ENCODE measurements around the gene MRPL39.

MRPL39 gene

GRCh38 chr21:25614441-25614840 lies 7.2 kb upstream of the MRPL39 start:
- DNase-seq (ENCODE audit: low read depth), result no peak

DNA sequence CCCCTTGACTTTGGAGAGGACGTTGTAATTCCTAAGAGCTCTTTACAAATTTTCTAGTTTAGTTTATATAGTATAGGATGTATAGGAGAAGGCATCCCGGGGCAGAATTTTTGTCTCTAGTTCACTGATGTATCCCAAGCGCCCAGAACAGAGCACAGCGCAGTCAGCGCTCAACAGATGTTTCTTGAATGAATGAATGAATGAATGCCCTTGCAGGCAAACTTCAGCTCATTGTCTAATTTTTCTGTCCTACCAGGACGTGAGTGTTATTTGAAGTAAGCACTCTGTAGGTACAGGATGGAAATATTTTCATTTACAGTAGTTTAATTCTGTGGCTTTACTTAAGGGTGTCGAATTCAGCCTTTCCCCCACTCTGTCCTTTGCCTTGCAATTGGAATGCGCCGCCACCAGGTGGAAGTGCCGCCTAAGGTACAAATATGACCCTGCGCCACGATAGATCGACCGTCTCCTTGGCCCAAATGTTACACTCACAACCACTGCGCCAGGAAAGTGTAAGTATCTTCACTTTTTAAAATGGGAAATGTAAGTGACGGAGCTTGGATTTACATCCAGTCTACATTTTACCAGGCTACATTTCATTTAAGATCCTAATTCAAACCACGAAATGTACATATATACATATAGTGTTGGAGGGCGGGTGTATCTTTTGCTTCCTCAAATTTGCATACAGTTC lies 910 bp upstream of the MRPL39 start:
- DNase-seq (ENCODE audit: low read depth), result peak; percentile 75

- DNase-seq (ENCODE audit: low read depth), result no peak
Observed at GRCh38 chr21:25589887-25590286, 17.4 kb downstream of the MRPL39 start.

DNA sequence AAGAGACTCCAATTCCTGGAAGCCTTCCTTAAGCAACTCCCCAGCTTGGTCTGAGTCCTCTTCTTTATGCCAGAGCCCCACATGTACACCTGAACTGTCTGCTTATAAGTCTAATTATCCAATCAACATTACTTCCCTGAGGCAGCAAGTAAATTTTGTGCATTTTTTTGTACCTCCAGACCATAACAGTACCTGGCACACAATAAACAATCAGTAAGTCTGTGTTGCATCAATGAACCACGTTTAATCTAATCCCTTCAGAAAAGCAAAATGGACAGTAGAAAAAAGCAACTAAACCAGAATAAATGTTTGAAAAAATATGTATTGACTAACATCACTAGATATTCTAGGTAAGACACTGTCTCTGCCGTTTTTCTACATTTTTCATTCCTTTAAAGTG lies 20.5 kb downstream of the MRPL39 start:
- DNase-seq (ENCODE audit: low read depth), result no peak

GRCh38 chr21:25586326-25586725 lies 21.0 kb downstream of the MRPL39 start:
- DNase-seq (ENCODE audit: low read depth), result no peak

- DNase-seq (ENCODE audit: low read depth), result no peak
Observed at GRCh38 chr21:25584833-25585676, 22.2 kb downstream of the MRPL39 start.

DNA sequence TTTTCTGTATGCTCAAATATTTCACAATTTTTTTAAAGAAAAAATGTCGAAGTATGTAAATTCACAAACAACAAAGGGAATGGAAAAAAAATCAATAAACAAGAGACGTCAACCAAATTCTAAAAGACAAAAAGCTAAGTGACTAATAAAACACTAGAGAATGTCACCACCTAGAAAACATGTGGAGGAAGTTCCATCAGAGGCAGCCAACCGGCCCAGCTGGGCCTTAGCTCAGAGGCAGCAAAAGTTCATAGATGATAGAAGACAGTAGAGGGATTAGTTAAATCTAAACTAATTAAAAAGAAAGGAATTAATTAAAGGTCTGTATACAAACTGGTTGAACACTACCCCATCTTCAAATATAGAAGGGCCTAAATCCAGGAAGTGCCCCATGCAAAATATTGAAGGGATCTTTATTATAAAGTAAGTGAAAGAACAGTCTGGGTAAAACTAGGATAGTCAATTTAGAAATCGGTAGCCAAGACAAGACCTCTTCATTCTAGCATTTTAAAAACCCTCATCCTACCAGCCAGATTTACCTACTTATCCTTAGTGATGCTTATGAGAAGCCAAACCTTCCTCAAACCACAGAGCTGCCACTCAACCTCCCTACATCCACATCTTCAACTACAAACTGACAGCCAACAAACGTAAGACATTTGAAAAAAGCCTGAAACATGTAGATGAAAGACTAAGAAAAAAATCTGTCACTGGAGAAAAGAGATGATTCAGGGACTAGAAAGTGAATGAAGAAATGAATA lies 23.7 kb downstream of the MRPL39 start:
- no peak for DNase-seq (ENCODE audit: low read depth)

- no peak for DNase-seq (ENCODE audit: low read depth)
Observed at GRCh38 chr21:25582888-25583287, 24.4 kb downstream of the MRPL39 start.

GRCh38 chr21:25582164-25582790 lies 25.0 kb downstream of the MRPL39 start:
- no peak for DNase-seq (ENCODE audit: low read depth)

GRCh38 chr21:25581582-25581981 lies 25.7 kb downstream of the MRPL39 start:
- no peak for DNase-seq (ENCODE audit: low read depth)

DNA sequence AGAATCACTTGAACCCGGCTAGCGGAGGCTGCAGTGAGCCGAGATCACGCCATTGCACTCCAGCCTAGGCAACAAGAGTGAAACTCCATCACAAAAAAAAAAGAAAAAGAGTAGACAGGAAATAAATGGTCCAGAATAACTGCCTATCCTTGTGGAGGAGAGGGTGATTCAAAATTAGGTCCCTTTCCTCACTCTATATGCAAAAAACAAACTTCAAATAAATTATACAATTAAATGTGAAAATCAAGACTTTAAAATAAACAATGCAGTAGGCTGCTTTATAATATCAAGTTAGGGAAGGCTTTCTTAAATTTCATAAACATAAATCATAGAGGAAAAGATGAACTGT lies 26.4 kb downstream of the MRPL39 start:
- DNase-seq (ENCODE audit: low read depth), result no peak

DNA sequence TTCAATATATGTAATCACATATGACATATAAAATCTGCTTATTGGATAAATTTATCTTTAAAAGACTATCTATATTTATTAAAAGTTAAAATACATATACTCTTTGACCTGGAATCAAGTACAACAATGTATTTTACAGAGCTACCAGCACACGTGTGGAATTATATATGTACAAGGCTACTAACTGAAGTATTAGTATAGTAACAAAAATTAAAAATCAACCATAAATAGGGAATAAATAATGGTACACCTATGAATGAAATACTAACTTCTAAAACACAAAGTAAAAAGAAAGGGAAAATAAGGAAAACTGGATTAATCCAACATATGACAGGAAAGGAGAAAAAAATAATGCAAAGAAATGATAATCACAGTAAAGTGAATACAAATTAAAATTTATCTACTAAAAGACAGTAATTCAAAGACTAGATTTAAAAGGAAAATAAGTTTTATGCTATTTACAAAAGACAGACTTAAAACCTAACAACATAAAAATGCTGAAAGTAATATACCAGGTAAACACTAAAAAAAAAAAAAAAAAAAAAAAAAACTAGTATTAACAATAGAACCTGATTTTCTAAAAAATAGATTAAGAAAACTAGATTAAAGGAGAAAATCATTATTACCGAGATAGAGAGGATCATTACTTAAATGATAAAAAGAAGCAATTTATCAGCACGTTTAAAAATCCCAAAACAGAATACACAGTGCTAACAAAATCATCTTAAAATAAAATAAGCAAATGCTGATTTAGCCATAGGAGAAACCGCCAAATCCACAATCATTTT lies 27.9 kb downstream of the MRPL39 start:
- DNase-seq (ENCODE audit: low read depth), result no peak

- DNase-seq (ENCODE audit: low read depth), result peak; percentile 36
Observed at GRCh38 chr21:25578056-25578961, 29.0 kb downstream of the MRPL39 start.

DNA sequence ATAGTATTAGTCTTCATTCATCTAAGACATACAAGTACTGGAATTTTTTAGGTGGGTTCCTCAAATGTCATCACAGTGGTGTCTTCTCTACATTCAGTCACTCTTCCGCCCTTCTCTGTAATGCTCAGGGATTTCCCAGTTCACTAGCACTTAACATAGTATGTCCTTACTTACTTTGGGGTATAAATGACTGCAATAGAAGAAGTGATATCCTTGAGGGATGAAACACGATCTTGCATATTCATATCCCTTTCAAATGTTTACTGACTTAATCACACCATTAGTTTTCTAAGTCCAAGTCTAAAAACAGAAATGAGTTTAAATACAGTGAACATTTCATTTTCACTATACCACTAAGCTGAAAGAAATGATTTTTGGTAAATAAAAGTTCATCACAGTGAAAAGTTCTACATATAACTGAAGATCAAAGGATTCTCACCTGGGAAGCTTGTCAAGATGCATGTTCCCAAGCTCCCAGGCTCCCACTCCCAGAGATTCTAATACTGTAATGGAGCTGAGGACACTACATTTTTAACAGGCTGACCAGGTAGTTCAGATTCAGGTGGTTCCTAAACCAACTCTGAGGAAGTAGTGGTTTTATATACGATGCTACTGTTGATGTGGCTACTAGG lies 29.7 kb downstream of the MRPL39 start:
- DNase-seq (ENCODE audit: low read depth), result no peak

DNA sequence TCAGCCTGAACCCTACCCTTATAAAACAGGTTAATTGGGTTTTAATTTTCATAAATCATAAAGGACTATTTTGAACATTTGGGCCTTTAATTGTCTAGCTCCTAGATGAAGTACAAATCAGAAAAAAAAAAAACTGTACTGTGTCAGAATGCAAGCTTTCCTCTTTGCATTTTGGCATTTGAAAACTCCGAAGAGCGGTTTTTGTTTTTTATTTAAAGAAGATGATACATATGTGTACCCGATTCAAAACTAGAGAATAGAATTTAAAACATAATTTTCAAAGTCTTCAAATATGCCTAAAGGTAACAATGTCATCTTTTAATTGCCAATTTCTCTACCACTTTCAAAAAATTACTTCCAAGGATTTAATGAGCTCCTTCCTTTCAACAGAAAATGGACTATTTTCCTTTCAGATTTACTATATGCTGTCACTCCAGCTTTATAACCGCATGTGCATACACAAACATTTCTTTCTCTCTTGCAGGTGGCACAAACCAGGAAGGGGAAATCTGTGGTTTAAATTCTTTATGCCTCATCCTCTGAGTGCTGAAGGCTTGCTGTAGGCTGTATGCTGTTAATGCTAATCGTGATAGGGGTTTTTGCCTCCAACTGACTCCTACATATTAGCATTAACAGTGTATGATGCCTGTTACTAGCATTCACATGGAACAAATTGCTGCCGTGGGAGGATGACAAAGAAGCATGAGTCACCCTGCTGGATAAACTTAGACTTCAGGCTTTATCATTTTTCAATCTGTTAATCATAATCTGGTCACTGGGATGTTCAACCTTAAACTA lies 33.7 kb downstream of the MRPL39 start:
- DNase-seq (ENCODE audit: low read depth), result peak; percentile 94

DNA sequence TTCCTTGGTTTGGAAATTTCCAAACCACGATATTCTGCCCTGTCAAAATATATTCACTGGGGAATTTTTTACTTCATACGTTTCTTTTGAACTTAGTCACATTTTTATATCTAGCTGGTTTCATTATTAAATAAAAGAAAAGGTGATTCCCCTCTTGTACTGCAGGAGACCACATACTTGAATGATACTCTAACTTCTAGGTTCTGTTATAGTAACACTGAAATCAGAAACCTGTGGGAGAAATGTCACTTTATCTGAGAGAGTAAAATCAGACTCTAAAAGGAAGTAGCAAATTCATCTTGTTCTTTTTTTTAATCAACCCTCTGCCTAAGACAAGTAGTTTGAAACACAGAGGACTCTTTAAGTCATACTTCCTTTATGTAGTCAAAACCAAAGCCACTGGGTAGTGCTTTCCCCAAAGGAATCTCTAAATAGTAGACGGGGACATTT lies 34.4 kb downstream of the MRPL39 start:
- DNase-seq (ENCODE audit: low read depth), result no peak

GRCh38 chr21:25571726-25572121 lies 35.6 kb downstream of the MRPL39 start:
- no peak for DNase-seq (ENCODE audit: low read depth)

DNA sequence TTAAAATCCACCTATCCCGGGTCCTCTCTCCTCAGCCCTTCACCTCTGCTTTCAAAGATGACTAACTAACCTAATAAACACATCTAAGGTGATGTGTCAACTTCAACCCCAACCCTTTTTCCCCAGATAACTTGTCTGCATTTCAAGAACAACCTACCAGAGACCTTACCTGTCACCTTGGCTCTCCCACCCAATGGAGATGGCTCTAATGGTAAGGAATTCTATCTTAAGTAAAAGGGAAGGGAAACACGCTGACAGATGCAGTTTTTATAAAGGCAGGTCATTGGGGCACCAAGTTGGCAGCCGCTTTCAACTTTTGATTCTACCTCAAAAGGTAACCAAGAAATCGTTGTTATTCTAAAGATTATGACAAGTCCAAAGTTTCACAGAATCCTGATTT lies 37.6 kb downstream of the MRPL39 start:
- DNase-seq (ENCODE audit: low read depth), result no peak

DNA sequence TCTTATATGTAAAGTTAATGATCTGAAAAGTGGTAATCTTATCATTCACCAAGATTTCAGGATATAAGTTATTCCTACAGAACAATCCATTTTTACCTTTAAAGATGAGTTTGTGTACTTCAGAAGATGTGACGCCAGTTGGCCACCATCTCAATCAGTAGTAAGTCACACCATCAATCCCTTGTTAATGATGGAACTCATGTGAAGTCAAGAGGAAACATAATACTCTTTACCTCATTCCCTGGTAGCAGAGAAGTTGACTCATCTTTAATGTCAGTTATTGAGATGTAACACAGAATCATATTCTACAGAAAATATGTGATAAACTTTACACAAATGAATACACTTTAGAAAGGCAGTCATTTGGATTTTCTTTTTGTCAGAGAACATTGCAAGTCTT lies 38.2 kb downstream of the MRPL39 start:
- DNase-seq (ENCODE audit: low read depth), result no peak
